Caco-2 (cell line): ENCODE results near the gene LRRTM2. TPM values are rescaled to one million over a fixed set of nuclear protein-coding genes. Genes with fewer than 3 reads are reported as not detected.

Experiments
- BruUV-seq: library from RNA; stranded (reverse); fragments of 400-500 nt; replicated peaks from 2 replicates; lab custom pipeline; 2021; lab: Mats Ljungman, UMichigan
- CTCF ChIA-PET: fragments of 300-600 bp; sonication (Branson Sonifier 250); formaldehyde crosslinking; loops from one replicate; lab custom pipeline; 2022; ENCODE audit warnings: antibody characterized with exemption; lab: Charles Lee
- POLR2A ChIA-PET: fragments of 300-600 bp; sonication (Branson Sonifier 250); formaldehyde crosslinking; loops from one replicate; lab custom pipeline; 2022; ENCODE audit warnings: antibody characterized with exemption; lab: Charles Lee
- DNase-seq, 2 experiments: peaks; one replicate each; pipeline versions ENCODE4 v3.0.0 to v3.0.0-alpha.2; 2020 to 2022
- H3K27me3 ChIP-seq: replicated peaks from 2 replicates; pipeline ENCODE4 v1.6.0; 2011; ENCODE audit warnings: low read length; ENCODE audit not compliant: control insufficient read depth, insufficient read depth
- H3K36me3 ChIP-seq: 2 replicates; pipeline ENCODE4 v1.5.1; 2011; ENCODE audit warnings: low read length; ENCODE audit not compliant: control insufficient read depth, insufficient read depth
- H3K4me1 ChIP-seq: fragments of 250-450 bp; sonication (Bioruptor Pico); 2 replicates; pipeline ENCODE4 v1.5.1; 2020; ENCODE audit warnings: mild to moderate bottlenecking
- H3K4me3 ChIP-seq: 2 replicates; pipeline ENCODE4 v1.5.1; 2011; ENCODE audit warnings: low read depth, mild to moderate bottlenecking, control low read depth, low read length
- H3K9me3 ChIP-seq: fragments of 250-450 bp; sonication (Bioruptor Pico); 2 replicates; pipeline ENCODE4 v1.5.1; 2020; ENCODE audit warnings: mild to moderate bottlenecking, moderate library complexity
- H3K27ac Mint-ChIP-seq: one replicate; pipeline ENCODE4 v1.8.0; 2022; ENCODE audit warnings: mixed read lengths; ENCODE audit not compliant: unreplicated experiment
- H3K27me3 Mint-ChIP-seq: one replicate; pipeline ENCODE4 v1.8.0; 2022; ENCODE audit warnings: mixed read lengths; ENCODE audit not compliant: insufficient read depth, unreplicated experiment
- H3K36me3 Mint-ChIP-seq: one replicate; pipeline ENCODE4 v1.8.0; 2022; ENCODE audit warnings: mild to moderate bottlenecking, mixed read lengths; ENCODE audit not compliant: insufficient read depth, unreplicated experiment
- H3K4me1 Mint-ChIP-seq: one replicate; pipeline ENCODE4 v1.8.0; 2022; ENCODE audit warnings: low read depth, mixed read lengths; ENCODE audit not compliant: unreplicated experiment
- H3K4me3 Mint-ChIP-seq: one replicate; pipeline ENCODE4 v1.8.0; 2022; ENCODE audit warnings: mild to moderate bottlenecking, moderate library complexity, mixed read lengths; ENCODE audit not compliant: unreplicated experiment
- H3K9me3 Mint-ChIP-seq: one replicate; pipeline ENCODE4 v1.8.0; 2022; ENCODE audit warnings: mixed read lengths; ENCODE audit not compliant: unreplicated experiment
- intact Hi-C: fragments of 100-400 bp; cut with micrococcal nuclease; formaldehyde crosslinking; loops from one replicate; pipeline ENCODE4 v1.10.0; 2022; ENCODE audit not compliant: unreplicated experiment
- total RNA-seq: library from RNA; stranded (reverse); gene quantifications from 2 replicates; pipeline ENCODE4 v1.2.3, GENCODE V29; 2022
- TF ChIP-seq, protein P1 (sequence below), 2 experiments: fragments of 200-600 bp in 1 of 2; IDR thresholded peaks; 1 replicate in 1 of 2; 2 replicates in 1 of 2; pipeline versions ENCODE4 v1.5.1 to v1.8.0; 2011 to 2022; ENCODE audit warnings: antibody characterized with exemption in 1 of 2, control low read depth in 1 of 2, inconsistent platforms in 1 of 2, low read depth in 1 of 2, low read length in 1 of 2, mild to moderate bottlenecking in 1 of 2, moderate library complexity in 1 of 2; ENCODE audit not compliant: insufficient read depth in 1 of 2, severe bottlenecking in 1 of 2, unreplicated experiment in 1 of 2

The LRRTM2 gene
- total RNA-seq, 1 experiment from 2014 or later: not detected

DNA sequence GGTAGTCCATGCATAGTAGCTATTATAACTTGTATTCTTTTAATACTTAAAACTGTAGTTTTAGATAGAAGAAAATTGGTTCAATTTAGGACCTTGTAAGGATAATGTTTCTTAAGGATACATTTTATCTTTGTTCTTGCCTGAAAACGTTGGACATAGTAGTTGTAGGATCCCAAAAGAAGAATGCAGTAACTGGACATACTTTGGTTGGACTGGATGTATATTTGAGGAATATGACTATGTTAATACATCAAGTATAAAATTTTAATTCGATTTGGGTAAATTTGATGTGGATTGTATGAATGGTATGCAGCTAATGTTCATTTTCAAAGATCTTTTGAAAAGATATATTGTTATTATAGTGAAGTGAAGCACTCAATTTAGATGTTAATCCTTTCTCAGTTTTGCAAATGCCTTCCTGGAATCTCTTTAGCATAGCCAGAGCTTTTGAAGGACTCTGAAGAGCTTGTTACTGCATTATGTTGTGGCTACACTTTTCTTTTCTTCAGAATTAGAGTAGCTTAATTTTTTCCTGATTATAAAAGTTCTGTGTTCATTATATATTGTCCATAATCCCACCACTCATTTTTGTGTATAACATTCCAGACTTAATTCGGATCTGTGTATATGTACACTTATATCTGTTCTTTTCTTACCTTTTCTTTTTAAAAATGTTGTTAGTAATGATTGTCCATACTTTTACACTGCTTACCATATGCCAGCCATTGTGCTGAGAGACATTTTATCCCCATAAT, 41.2 kb downstream of the LRRTM2 start:
- H3K36me3 ChIP-seq: peaks cover 1% of the 10 kb centered on the region

DNA sequence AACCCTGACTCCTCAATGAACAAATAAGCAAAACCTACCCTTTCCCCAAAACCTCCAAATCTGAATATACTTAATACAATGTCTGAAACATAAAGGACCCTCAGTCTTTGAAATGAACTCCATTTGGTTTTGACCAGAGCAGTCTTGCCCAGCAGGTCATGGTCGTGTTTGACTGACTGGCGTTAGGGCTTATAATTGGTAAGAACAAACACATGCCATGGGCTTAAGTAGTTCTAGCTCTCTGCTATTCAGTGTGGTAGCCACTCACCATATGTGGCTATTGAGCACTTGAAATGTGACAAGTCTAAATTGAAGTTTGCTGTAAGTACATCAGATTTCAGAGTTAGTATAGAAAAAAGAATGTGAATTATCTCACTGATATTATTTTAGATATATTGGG, 42.1 kb downstream of the LRRTM2 start:
- Mint-ChIP-seq H3K4me3 (no peak overlapping the region), H3K27me3 (no peaks in the 10 kb centered on the region), H3K36me3 (peaks cover 46% of the 10 kb centered on the region), H3K9me3 (peaks cover 10% of the 10 kb centered on the region), H3K27ac (no peak overlapping the region), H3K4me1 (peaks cover 20% of the 10 kb centered on the region)
- POLR2A ChIA-PET: interaction anchor here (0.6 kb wide), 1 partner anchor 80 kb away, joined by 4 read pairs; the partner anchor contains the start of gene CTNNA1
- DNase-seq: no peak
- Histone ChIP-seq H3K36me3 (peaks cover 1% of the 10 kb centered on the region), H3K9me3 (no peaks in the 10 kb centered on the region; the same call in 1 of the 2 replicates), H3K4me3 (no peak overlapping the region), H3K27me3 (no peaks in the 10 kb centered on the region), H3K4me1 (no peaks in the 10 kb centered on the region)
- TF ChIP-seq, protein P1, sequence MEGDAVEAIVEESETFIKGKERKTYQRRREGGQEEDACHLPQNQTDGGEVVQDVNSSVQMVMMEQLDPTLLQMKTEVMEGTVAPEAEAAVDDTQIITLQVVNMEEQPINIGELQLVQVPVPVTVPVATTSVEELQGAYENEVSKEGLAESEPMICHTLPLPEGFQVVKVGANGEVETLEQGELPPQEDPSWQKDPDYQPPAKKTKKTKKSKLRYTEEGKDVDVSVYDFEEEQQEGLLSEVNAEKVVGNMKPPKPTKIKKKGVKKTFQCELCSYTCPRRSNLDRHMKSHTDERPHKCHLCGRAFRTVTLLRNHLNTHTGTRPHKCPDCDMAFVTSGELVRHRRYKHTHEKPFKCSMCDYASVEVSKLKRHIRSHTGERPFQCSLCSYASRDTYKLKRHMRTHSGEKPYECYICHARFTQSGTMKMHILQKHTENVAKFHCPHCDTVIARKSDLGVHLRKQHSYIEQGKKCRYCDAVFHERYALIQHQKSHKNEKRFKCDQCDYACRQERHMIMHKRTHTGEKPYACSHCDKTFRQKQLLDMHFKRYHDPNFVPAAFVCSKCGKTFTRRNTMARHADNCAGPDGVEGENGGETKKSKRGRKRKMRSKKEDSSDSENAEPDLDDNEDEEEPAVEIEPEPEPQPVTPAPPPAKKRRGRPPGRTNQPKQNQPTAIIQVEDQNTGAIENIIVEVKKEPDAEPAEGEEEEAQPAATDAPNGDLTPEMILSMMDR (IDR thresholded peaks at IDR 0.05; ENCODE audit: insufficient read depth in 1 of 2, low read depth in 1 of 2, low read length in 1 of 2, severe bottlenecking in 1 of 2, unreplicated experiment in 1 of 2): no peak
- intact Hi-C loops: no loop called here
- BruUV-seq: no TSS peak
- CTCF ChIA-PET: no interaction called here

More for the DNA sequence above, 41.2 kb downstream of the LRRTM2 start:
- Histone ChIP-seq H3K4me3 (no peak overlapping the region), H3K4me1 (no peaks in the 10 kb centered on the region), H3K27me3 (no peaks in the 10 kb centered on the region), H3K9me3 (no peaks in the 10 kb centered on the region; the same call in 1 of the 2 replicates)
- no TSS peak for BruUV-seq
- no peak for DNase-seq
- Mint-ChIP-seq H3K27ac (no peak overlapping the region), H3K36me3 (peaks cover 38% of the 10 kb centered on the region), H3K4me3 (no peak overlapping the region), H3K9me3 (peaks cover 10% of the 10 kb centered on the region), H3K4me1 (peaks cover 20% of the 10 kb centered on the region), H3K27me3 (no peaks in the 10 kb centered on the region)
- POLR2A ChIA-PET: no interaction called here
- CTCF ChIA-PET: interaction anchor here (0.6 to 0.9 kb wide), 2 partner anchors 177 to 340 kb away, joined by 3 read pairs; no protein-coding TSS in a partner anchor
- TF ChIP-seq, protein P1 (IDR thresholded peaks at IDR 0.05; ENCODE audit: insufficient read depth in 1 of 2, low read depth in 1 of 2, low read length in 1 of 2, severe bottlenecking in 1 of 2, unreplicated experiment in 1 of 2): no peak
- intact Hi-C loops: no loop called here

DNA sequence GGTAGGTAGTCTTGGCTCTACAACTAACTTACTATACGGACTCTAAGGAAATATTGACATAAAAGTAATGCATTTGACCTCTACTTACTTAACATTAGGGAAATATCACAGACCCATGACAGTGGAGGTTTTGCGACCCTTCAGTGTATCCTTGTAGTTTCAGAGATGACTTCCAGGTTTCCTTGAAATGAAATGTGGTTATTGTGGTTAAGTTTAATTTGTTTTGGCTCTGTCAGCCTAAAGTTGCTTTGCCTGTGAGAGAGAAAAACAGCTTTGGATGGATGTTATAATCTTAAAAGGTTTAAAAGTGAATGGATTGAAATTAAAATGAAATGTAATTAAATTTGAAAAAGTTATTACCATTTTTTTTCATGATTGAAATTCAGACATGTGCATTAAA, 42.9 kb downstream of the LRRTM2 start:
- Mint-ChIP-seq H3K4me3 (no peak overlapping the region), H3K9me3 (peaks cover 10% of the 10 kb centered on the region), H3K4me1 (peaks cover 20% of the 10 kb centered on the region), H3K36me3 (peaks cover 52% of the 10 kb centered on the region), H3K27me3 (no peaks in the 10 kb centered on the region), H3K27ac (no peak overlapping the region)
- no peak for DNase-seq
- BruUV-seq: no TSS peak
- CTCF ChIA-PET: no interaction called here
- intact Hi-C loops: no loop called here
- POLR2A ChIA-PET: no interaction called here
- Histone ChIP-seq H3K4me3 (no peak overlapping the region), H3K9me3 (no peaks in the 10 kb centered on the region; the same call in 1 of the 2 replicates), H3K4me1 (no peaks in the 10 kb centered on the region), H3K36me3 (peaks cover 1% of the 10 kb centered on the region), H3K27me3 (no peaks in the 10 kb centered on the region)
- TF ChIP-seq, protein P1 (IDR thresholded peaks at IDR 0.05; ENCODE audit: insufficient read depth in 1 of 2, low read depth in 1 of 2, low read length in 1 of 2, severe bottlenecking in 1 of 2, unreplicated experiment in 1 of 2): no peak
